GM23338 (cell line): Measurements from ENCODE around the gene RNF4. TPM values are rescaled to one million over a fixed set of nuclear protein-coding genes. Genes with fewer than 3 reads are reported as not detected.
A peak's percentile ranks its signal among the peaks of the same experiment; 100 is the strongest.

ENCODE experiments used
- ATAC-seq: fragments of 200-7000 bp; cut with Tn5 transposase; 3 replicates; pipeline ENCODE4 v1.9.1; 2020
- DNase-seq: peaks from one replicate; pipeline ENCODE4 v3.0.0-alpha.2; 2015; ENCODE audit warnings: low spot score
- H2AFZ ChIP-seq: fragments of 200-600 bp; sonication (generic); 2 replicates; pipeline ENCODE4 v1.8.0; 2016; ENCODE audit warnings: antibody characterized with exemption, mild to moderate bottlenecking, moderate library complexity
- H3F3A ChIP-seq: fragments of 200-600 bp; sonication (generic); replicated peaks from 2 replicates; pipeline ENCODE4 v1.8.0; 2017; ENCODE audit warnings: antibody characterized with exemption, mixed run types, low read depth
- H3K27ac ChIP-seq: fragments of 200-600 bp; sonication (generic); 2 replicates; pipeline ENCODE4 v1.6.1; 2016; ENCODE audit warnings: low read depth
- H3K27me3 ChIP-seq: fragments of 200-600 bp; sonication (generic); 2 replicates; pipeline ENCODE4 v1.8.0; 2016; ENCODE audit warnings: mild to moderate bottlenecking, mixed run types, moderate library complexity; ENCODE audit not compliant: insufficient read depth
- H3K36me3 ChIP-seq: fragments of 200-600 bp; sonication (generic); 2 replicates; pipeline ENCODE4 v1.8.0; 2016; ENCODE audit warnings: mild to moderate bottlenecking; ENCODE audit not compliant: insufficient read depth
- H3K4me1 ChIP-seq: fragments of 200-600 bp; sonication (generic); 2 replicates; pipeline ENCODE4 v1.8.0; 2016; ENCODE audit warnings: mild to moderate bottlenecking, moderate library complexity; ENCODE audit not compliant: insufficient read depth
- H3K4me2 ChIP-seq: fragments of 200-600 bp; sonication (generic); 2 replicates; pipeline ENCODE4 v1.7.1; 2017; ENCODE audit warnings: mixed run types
- H3K4me3 ChIP-seq: fragments of 200-600 bp; sonication (generic); 2 replicates; pipeline ENCODE4 v1.6.1; 2016; ENCODE audit warnings: mixed run types
- H3K79me2 ChIP-seq: fragments of 200-600 bp; sonication (generic); replicated peaks from 2 replicates; pipeline ENCODE4 v1.8.0; 2017; ENCODE audit warnings: mild to moderate bottlenecking; ENCODE audit not compliant: insufficient read depth
- H3K9me2 ChIP-seq: fragments of 200-600 bp; sonication (generic); 2 replicates; pipeline ENCODE4 v1.8.0; 2017; ENCODE audit not compliant: insufficient read depth
- H4K20me1 ChIP-seq: fragments of 200-600 bp; sonication (generic); replicated peaks from 2 replicates; pipeline ENCODE4 v1.8.0; 2017; ENCODE audit warnings: mild to moderate bottlenecking; ENCODE audit not compliant: insufficient read depth
- H3K27ac Mint-ChIP-seq: 2 replicates; pipeline ENCODE4 v1.8.0; 2020; ENCODE audit warnings: inconsistent platforms, mild to moderate bottlenecking, moderate library complexity, mixed read lengths
- H3K27me3 Mint-ChIP-seq: 3 replicates; pipeline ENCODE4 v1.8.0; 2022; ENCODE audit warnings: low read depth, mild to moderate bottlenecking, moderate library complexity, mixed read lengths, inconsistent platforms; ENCODE audit not compliant: insufficient read depth, poor library complexity
- H3K36me3 Mint-ChIP-seq: 3 replicates; pipeline ENCODE4 v1.8.0; 2021; ENCODE audit warnings: low read depth, mild to moderate bottlenecking, inconsistent platforms, moderate library complexity, mixed read lengths
- H3K4me1 Mint-ChIP-seq: 3 replicates; pipeline ENCODE4 v1.8.0; 2020; ENCODE audit warnings: mild to moderate bottlenecking, inconsistent platforms, mixed read lengths
- H3K4me3 Mint-ChIP-seq: 3 replicates; pipeline ENCODE4 v1.8.0; 2021; ENCODE audit warnings: moderate library complexity, mild to moderate bottlenecking, inconsistent platforms, mixed read lengths
- H3K9me3 Mint-ChIP-seq: 3 replicates; pipeline ENCODE4 v1.8.0; 2020; ENCODE audit warnings: moderate library complexity, mild to moderate bottlenecking, inconsistent platforms, mixed read lengths
- CREB1 ChIP-seq: fragments of 250-450 bp; sonication (Bioruptor Pico); IDR thresholded peaks from 2 replicates; pipeline ENCODE4 v1.5.0; 2020; ENCODE audit warnings: low read depth, mild to moderate bottlenecking, moderate library complexity
- ETS1 ChIP-seq: IDR thresholded peaks from 2 replicates; pipeline ENCODE4 v1.6.1; 2016; ENCODE audit warnings: antibody characterized with exemption
- EZH2 ChIP-seq: fragments of 200-600 bp; sonication (generic); IDR thresholded peaks from one replicate; pipeline ENCODE4 v1.8.0; 2017; ENCODE audit warnings: antibody characterized with exemption, mild to moderate bottlenecking, low read depth; ENCODE audit not compliant: unreplicated experiment
- JUNB ChIP-seq: IDR thresholded peaks from one replicate; pipeline ENCODE4 v1.6.1; 2016; ENCODE audit warnings: antibody characterized with exemption; ENCODE audit not compliant: unreplicated experiment
- NANOG ChIP-seq: IDR thresholded peaks from 2 replicates; pipeline ENCODE4 v1.6.1; 2016; ENCODE audit warnings: antibody characterized with exemption, borderline replicate concordance
- POLR2AphosphoS5 ChIP-seq: IDR thresholded peaks from 2 replicates; pipeline ENCODE4 v1.6.1; 2016; ENCODE audit warnings: antibody characterized with exemption, low read depth
- REST ChIP-seq: IDR thresholded peaks from one replicate; pipeline ENCODE4 v1.6.1; 2018; ENCODE audit warnings: antibody characterized with exemption; ENCODE audit not compliant: unreplicated experiment
- STAT1 ChIP-seq: IDR thresholded peaks from one replicate; pipeline ENCODE4 v1.6.1; 2016; ENCODE audit warnings: antibody characterized with exemption; ENCODE audit not compliant: unreplicated experiment
- ZNF114 ChIP-seq: fragments of 250-450 bp; sonication (Bioruptor Pico); IDR thresholded peaks from 2 replicates; pipeline ENCODE4 v1.5.0; 2020; ENCODE audit warnings: mild to moderate bottlenecking, moderate library complexity
- ZNF331 ChIP-seq: fragments of 250-450 bp; sonication (Bioruptor Pico); IDR thresholded peaks from 2 replicates; pipeline ENCODE4 v1.5.0; 2020; ENCODE audit warnings: low read depth, mild to moderate bottlenecking, moderate library complexity
- ZNF462 ChIP-seq: fragments of 250-450 bp; sonication (Bioruptor Pico); IDR thresholded peaks from 2 replicates; pipeline ENCODE4 v1.5.0; 2020; ENCODE audit warnings: mild to moderate bottlenecking, moderate library complexity
- polyA plus RNA-seq: library from polyadenylated mRNA; unstranded; fragments of >200 nt; fragmentation: Nextera tagmentation; extraction: Ambion mirVana; gene quantifications from 2 replicates; pipeline ENCODE4 v1.2.1, GENCODE V29; 2016
- total RNA-seq: library from RNA; depleted of rRNA; stranded (reverse); fragments of >200 nt; shearing (Covaris generic); gene quantifications from 2 replicates; pipeline ENCODE4 v1.2.3, GENCODE V29; 2014

The RNF4 gene
- total and polyA plus RNA-seq, 2 experiments from 2014 or later = 47.7 to 77.2 TPM

- H3K79me2 ChIP-seq = peaks cover 14% of the 10 kb centered on the region
- DNase-seq (peak; percentile 53), ATAC-seq (peak; percentile 20)
- H3K27me3 ChIP-seq = peaks cover 28% of the 10 kb centered on the region
- H3K9me2 ChIP-seq = no peaks in the 10 kb centered on the region
- no peaks in the 10 kb centered on the region for H3K9me3 Mint-ChIP-seq
- H3K4me1 ChIP-seq = peaks cover 10% of the 10 kb centered on the region
- peak overlapping the region; percentile 67 for H3K4me3 Mint-ChIP-seq
- H3K27ac Mint-ChIP-seq = no peak overlapping the region
- 0 out of 2 replicates have a peak, but pooled peaks cover 4% of the 10 kb centered on the region for H4K20me1 ChIP-seq
- no peak overlapping the region for H3K27ac ChIP-seq
- H3K4me1 Mint-ChIP-seq = peaks cover 19% of the 10 kb centered on the region
- peak overlapping the region; percentile 88 for H3K4me2 ChIP-seq
- peaks cover 20% of the 10 kb centered on the region for H3F3A ChIP-seq
- peak overlapping the region; percentile 68 for H3K4me3 ChIP-seq
- no peak for TF ChIP-seq ZNF114 (CRISPR knock-in tag)
- TF ChIP-seq POLR2AphosphoS5 = peak; percentile 11; the same call in 1 of the 2 replicates
- no peaks in the 10 kb centered on the region for H3K36me3 ChIP-seq
- H3K36me3 Mint-ChIP-seq = peaks cover 9% of the 10 kb centered on the region
- H2AFZ ChIP-seq = peak overlapping the region; percentile 94
- peaks cover 30% of the 10 kb centered on the region for H3K27me3 Mint-ChIP-seq
These were observed 5.7 kb upstream of the RNF4 start for GRCh38 chr4:2462992-2463762.

- Mint-ChIP-seq H3K4me3 (no peak overlapping the region), H3K4me1 (peaks cover 22% of the 10 kb centered on the region), H3K27ac (no peak overlapping the region), H3K9me3 (no peaks in the 10 kb centered on the region), H3K27me3 (peaks cover 31% of the 10 kb centered on the region), H3K36me3 (peaks cover 13% of the 10 kb centered on the region)
- H3K9me2 ChIP-seq = no peaks in the 10 kb centered on the region
- H3K27ac ChIP-seq = no peak overlapping the region
- H3K4me3 ChIP-seq = no peak overlapping the region
- H2AFZ ChIP-seq = no peak overlapping the region
- DNase-seq (no peak), ATAC-seq (no peak)
- H3K27me3 ChIP-seq = peaks cover 28% of the 10 kb centered on the region
- peaks cover 5% of the 10 kb centered on the region for H4K20me1 ChIP-seq
- H3K36me3 ChIP-seq = no peaks in the 10 kb centered on the region
- H3K4me2 ChIP-seq = no peak overlapping the region
- H3F3A ChIP-seq = peaks cover 22% of the 10 kb centered on the region
- peaks cover 27% of the 10 kb centered on the region for H3K79me2 ChIP-seq
- peaks cover 11% of the 10 kb centered on the region for H3K4me1 ChIP-seq
- TF ChIP-seq STAT1 (no peak), JUNB (no peak), ZNF331 (CRISPR knock-in tag) (no peak), ZNF114 (CRISPR knock-in tag) (no peak), ZNF462 (CRISPR knock-in tag) (no peak), CREB1 (no peak), EZH2 (no peak), REST (no peak), ETS1 (no peak), NANOG (no peak)
These were observed 3.9 kb upstream of the RNF4 start for GRCh38 chr4:2465032-2465431.
